ENCODE data around the gene MYOM1.
"Not testable (repeated sequence)": the region's sequence is repeated elsewhere in the genome, so short reads cannot be mapped to it uniquely, and the experiment has no call there.

The MYOM1 gene

DNA sequence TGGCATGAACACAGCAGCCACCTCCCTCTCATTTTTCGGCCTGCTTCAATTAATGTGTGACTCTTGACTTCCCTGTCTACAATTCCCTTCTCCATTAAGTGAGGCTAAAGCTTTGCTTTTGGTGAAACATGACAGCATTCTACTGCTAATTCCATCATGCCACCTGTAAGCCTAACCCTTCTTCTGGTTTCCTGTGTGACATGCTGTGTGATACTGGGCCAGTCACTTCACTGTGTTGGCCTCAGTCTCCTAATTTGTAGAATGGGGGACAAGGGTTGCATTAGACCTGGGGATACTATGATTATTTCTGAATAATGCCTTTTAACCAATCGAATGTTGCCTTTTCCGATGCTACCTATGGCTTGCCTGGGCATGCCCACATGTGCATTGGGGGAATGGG lies 146.4 kb downstream of the MYOM1 start:
- DNase-seq = not testable (repeated sequence)

DNA sequence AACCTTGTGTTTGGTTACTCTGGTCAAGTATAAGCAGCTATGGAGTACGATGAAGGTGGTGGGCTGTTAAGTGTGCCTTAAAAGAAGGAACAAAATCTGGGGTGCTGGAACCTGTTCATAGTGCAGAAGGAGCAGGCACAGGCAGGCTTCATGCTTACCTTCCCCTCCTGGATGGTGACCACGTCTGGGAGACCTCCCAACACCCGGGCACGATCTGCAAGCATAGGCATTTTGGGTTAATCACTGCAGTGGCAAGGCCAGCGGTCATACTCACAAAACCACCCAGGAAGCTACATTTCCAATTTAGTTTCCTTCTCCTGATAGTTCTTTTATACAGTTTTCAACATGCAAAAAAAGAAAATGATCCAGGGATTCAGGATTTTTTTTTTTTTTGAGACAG lies 148.1 kb downstream of the MYOM1 start:
- no peak for DNase-seq

DNA sequence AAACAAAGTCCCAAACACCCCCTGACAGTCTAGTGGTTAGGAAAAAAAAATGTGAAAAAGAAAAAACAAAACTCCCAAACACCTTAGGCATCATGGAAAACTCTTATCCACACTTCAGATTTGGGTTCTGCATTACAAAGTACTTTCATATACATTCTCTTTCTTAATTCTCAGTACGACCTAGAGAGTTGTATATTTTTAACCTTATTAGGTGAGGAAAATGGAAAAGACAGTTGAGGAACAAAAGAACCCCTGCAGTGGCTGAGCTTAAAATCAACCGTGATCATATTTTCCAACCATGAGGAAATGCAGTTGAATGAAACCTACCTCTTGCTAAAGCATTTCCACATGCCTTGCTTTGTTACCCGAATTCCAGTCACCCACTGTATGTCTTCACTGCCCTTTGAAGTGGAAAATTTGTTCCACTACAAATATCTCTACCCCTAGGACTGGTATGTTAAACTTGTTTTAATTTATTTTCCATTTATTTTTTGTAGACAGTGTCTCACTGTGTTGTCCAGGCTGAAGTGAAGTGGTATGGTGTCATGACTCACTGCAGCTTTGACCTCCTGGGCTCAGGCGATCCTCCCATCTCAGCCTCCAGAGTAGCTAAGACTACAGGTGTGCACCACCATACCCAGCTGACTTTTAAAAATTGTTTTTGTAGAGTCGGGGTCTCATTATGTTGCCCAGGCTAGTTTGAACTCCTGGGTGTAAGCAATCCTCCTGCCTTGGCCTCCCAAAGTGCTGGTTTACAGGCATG lies 149.9 kb downstream of the MYOM1 start:
- no peak for DNase-seq

DNA sequence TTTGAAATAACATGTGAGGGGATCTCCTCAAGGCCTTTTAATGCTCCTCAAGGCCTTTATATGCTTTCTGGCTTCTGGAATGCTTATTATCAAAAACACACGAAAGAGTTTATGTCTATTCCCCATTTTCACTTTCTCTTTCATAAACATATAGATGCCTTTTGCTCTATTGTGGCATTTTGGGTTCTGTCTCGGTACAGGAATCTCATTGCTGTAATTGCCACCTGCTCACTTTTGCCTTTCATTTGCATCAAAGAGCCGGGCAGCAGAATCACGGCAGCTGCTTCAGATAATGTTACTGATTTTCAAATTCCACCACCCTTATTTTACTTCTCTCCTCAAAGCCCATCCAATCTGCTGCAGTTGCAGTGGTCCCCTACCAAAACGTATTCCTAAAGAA lies 152.0 kb downstream of the MYOM1 start:
- no peak for DNase-seq

DNA sequence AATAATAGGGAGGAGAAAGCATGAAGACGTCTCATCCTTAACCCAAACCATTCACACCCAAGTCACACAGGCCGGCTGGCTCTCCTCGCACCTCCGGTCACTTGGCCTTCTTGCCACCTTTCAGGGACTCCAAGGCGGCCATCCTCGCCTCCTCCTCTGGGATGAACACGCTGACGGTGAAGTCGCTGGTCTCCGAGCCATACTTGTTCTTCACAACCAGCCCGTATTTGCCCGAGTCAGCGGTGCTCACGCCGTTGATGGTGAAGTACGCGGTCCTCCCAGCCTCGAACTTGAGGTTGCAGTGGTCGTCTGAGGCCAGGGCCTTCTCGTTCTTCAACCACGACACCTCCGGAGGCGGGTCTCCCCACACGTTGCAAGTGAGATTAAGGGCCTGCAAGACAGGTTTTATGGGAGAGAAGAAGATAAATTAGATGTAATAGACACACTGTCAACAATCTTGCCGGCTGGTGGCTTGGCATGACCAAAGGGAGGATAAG lies 152.6 kb downstream of the MYOM1 start:
- DNase-seq = no peak

DNA sequence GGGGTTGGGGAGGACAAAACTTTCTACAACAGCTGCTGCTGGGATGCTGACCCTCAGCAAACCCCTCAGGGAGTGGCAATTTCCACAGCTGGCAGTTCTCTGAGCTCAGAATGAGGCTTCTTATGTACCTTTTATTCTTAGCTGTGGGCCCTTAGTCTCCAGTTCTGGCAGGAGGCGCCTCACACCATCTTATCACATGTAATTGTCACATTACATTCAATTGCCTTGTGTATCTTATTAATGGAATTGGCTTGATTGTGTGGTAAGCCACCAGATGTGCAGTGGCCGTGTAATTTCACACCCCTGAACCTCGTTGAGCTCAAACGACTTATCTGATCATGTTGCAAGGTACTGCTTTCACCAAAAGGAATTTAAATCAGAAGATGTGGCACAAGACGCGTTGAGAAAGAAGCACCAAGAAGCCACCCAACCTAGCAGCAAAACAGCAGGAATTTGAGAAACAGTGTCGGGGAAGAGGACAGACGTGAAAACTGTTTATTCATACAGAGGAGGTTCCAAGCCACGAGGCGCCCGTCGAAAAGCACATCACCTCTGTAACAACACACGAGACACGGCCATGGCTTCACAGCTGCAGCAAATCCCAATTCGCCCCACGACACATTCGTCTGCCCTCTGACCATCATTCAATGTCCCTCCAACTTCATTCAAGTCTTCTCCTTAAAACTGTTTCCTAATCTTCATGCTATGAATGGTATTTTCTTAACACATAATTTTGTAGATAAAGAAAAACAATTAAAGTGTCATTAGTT lies 153.2 kb downstream of the MYOM1 start:
- DNase-seq = no peak

DNA sequence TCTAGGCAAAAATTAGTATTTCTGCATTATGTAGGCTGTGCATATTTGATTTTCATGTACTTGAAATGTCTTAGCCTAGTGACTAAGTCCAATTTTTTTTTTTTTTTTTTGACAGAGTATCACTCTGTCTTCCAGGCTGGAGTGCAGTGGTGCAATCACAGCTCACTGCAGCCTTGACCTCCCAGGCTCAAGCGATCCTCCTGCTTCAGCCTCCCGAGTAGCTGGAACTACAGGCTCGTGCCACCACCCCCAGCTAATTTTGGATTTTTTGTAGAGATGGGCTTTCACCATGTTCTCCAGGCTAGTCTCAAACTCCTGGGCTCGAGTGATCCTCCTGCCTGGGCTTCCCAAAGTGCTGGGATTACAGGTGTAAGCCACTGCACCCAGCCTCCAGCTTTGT lies 156.0 kb downstream of the MYOM1 start:
- not testable (repeated sequence) for DNase-seq

DNA sequence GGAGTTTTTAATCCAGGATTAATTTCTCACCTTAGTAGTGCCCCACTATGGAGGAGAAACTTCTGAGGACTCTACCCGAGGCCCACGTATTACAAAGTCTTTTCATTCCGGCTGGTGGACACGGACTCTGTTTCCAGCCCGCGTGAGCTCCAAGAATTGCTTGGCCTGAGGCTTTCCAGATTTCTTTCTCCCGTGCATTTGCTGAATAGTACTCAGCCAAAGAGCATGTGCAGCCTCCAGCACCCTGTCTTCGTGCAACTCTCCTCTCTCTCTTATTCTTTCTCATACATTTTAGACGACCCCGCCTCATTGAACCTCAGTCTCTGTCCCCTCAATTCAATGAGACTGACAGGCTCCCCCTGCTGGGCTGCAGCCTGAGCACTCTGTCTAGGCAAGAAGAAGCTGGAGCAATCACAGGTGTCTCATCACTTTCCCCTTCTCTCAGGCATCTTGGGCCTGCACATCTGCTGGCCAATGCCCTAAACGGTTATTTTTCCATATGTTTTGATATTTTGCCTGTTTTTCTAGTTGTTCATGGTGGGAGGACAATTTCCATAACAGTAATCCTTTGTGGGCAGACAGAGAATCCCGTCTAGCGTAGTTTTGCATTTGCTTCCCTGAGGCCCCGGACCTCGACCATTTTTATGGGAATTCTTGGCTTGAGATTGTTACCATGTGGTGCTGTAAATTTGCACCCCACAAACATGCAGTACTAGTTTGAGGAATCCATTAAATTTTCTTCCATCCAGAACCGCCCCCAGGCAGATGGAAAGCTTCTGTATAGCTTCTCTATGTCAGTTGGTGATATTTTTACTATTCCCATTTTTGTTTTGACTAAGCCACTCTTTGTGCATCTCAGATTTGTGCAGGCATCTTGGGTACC lies 156.7 kb downstream of the MYOM1 start:
- DNase-seq = no peak

DNA sequence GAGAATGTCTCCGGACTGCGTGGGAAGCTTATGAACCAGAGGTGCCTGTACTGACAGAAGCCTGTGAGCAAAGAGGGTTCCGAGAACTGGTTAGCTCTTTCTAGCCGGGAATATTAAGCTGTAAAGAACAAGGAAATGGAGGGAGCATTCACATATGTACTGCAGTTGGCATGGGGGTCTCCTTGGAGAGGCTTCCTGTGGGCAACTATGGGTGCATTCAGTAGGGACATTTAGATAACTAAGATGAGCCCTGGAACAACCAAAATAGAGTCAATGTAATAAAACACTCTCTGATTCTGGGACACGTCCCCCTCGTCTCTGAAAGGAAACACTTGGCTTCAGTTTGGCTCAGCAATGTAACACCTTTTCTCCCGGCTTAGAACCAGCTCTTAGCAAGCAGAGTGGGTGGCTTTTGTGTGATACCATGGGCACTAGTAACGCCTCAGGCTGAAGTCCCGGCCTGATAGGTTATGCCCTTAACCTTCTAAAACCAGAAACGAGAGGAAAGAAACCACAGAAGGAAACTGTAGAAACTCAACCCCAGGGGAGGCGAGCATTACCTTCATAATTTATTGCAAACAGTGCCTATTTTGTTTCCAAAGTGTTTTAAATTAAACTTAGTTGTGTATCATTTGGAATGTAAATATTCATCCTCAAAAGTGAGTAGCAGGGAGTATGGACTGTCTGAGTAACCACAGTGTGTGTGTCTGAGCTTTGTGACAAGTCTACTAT lies 158.0 kb downstream of the MYOM1 start:
- DNase-seq = no peak

DNA sequence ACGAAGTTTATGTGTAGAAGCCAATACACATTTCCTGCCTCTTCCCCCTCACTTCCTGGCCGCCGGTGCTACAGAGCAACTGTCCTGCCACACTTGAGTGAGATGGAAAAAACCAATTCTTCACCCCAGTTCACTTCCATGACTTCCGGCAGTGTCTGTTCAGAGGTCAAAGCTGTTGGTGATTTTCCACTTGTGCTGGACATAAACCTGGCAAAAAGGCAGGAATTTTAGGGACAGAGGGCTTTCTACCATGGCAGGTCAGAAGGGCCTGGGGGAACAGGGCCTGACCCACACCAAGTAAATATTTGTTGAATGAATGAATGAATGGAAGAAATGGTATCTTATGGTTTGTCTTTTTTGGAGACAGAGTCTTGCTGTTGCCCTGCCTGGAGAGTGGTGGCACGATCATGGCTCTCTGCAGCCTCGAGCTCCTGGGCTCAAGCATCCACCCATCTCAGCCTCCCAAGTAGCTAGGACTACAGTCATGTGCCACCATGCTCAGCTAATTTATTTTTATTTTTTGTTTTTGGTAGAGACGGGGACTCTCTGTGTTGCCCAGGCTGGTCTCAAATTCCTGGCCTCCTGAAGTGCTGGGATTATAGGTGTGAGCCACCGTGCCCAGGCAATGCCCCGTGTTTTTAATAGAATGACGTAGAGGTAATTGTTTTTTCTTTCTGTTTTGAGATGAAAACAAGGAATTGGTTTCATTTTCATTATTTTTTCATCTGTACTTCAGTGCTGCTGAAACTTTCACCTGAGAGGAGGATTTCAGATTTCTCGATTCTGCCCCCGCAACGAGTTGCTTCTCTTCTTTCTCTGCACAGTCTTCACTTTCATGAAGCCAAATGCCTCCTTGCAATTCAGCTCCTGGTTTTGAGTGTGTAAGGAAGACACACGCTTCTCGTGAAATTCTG lies 158.8 kb downstream of the MYOM1 start:
- DNase-seq = no peak

DNA sequence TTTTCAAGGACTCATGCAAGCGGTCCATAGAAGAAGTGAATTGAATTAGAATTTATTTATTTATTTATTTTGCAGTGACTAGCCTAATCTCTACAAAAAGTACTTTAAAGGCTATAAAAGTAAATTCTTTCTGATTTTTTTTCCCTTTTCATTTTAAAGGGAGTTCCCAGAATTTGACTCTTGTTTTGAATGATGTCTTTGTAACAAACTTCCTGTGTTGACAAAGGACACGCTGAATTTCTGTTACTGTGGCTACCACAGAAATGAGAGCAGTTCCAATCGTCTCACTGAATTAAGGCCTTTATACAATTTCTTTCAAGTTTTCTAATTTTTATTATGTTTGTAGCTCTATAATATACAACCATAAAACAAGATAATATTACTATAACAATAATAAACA lies 160.5 kb downstream of the MYOM1 start:
- DNase-seq = no peak

DNA sequence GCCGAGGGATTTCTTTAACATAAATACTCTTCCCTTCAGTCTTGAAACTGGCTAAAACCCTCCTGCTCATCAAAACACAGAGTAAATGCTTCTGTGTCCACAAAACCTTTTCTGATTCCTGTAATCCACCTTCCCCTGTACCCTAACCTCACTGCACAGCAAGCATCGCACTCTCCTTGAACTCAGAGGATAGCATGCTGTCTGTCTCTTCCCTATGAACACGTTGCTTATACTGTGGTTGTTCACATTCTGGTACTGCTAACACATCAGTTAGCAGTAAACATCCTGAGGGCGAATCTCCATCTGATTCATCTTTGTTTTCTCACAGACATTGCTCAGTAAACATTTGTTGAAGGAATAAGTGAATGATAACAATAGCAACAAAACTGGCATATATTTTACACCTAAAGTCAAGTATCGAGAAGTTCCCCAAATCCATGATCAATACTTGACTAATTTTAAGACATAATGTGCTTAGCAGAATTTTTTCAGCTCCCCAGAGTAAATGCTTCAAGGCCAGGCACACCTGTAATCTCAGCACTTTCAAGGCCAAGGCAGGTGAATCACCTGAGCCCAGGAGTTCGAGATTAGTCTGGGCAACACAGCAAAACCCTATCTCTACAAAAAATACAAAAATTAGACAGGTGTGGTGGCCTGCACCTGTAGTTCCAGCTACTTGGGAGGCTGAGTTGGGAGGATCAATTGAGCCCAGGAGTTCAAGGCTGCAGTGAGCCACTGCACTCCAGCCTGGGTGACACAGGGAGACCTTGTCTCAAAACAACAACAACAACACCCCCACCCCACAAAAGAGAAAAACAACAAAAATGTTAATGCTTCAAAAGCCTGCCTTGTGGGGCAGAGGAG lies 161.2 kb downstream of the MYOM1 start:
- no peak for DNase-seq

DNA sequence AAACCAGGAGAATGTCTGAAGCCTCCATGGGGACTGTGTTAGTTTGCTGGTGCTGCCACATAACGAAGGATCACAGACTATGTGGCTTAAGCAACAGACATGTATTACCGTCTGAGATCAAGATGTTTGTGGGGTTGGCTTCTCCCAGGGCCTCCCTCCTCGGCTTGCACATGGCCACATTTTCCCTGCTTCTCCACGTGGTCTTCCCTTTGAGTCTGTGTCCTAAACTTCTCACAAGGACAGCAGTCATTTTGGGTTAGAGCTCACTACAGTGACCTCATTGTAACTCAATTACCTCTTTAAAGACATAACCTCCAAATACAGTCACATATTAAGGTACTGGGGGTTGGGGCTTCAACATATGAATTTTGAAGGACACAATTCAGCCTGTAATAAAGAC lies 162.2 kb downstream of the MYOM1 start:
- no peak for DNase-seq

DNA sequence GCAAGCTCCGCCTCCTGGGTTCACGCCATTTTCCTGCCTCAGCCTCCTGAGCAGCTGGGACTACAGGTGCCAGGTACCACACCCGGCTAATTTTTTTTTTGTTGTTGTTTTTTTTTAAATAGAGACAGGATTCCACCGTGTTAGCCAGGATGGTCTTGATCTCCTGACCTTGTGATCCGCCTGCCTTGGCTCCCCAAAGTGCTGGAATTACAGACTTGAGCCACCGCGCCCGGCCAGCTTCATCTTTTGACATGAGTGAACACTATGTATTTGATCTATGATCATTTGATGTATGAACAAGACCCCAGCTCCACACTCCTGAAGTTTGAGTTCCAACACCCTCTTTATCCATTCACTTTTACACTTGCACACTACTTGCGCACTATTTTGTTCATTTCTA lies 163.5 kb downstream of the MYOM1 start:
- no peak for DNase-seq

DNA sequence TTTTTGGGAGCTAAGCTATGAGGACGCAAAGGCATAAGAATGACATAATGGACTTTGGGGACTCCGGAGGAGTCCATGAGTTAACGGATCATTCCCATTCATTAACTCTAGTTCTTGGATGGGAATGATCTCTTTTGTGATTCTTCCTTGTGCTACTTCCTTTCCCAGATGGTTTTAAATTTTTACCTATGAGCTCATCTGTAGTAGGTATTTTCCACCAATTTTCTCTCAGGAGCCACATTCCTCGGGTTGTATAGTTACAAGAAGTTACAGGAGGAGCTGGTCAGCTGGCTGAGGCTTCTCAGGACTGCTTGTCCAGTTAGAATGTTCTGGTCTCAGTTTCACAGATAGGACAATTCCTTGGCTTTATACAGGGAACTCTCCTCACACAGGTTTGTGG lies 164.0 kb downstream of the MYOM1 start:
- no peak for DNase-seq

DNA sequence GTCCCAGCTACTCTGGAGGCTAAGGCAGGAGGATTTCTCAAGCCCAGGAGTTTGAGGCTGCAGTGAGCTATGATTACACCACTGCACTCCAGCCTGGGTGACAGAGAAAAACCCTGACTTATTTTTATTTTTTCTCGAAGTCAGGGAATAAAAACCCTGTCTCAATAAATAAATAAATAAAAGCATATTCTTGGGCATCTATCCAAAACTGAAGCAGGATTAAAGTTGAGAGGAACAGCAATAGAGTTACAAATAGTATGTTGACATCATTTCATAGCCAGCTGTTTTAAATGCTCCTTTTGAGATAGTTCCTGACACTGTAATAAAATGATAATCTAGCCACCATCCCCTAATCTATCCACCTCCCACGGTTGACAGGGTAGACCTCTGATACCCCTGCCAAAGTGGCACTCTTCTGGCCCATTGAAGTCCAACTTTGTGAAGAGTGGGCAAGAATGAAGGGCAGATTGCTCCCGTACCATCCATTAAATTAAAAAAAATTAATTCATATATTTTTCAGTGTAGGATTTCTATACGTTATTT lies 164.5 kb downstream of the MYOM1 start:
- DNase-seq = no peak

DNA sequence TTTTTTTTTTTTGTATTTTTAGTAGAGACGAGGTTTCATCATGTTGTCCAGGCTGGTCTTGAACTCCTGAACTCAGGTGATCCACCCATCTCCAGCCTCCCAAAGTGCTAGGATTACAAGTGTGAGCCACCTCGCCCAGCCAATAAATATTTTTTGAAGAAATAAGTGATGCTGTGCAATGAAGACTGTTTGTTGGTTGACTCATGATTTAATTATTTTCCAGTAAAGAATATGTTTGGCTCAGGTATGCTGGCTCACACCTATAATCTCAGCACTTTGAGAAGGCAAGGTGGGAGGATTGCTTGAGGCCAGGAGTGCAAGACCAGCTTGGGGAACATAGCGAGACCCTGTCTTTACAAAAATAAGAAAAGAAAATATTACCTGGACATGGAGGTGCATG lies 165.0 kb downstream of the MYOM1 start:
- DNase-seq = no peak

DNA sequence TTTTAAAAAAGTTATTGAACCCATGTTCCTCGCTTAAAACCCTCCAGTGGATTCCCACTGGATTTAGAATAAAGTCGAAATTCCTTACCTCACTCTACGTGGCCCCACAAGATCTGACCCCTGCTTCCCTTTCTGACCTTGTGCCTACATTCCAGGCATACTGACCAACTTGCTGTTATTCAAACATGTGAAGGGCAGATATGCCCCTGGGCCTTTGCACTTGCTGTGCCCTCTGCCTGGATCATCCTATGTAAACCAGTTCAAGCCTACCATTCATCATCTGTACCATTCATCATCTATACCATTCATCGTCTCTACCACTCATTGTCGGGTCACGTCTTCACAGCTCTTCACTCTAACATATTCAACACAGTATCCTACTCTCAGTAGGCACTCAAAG lies 165.6 kb downstream of the MYOM1 start:
- no peak for DNase-seq

DNA sequence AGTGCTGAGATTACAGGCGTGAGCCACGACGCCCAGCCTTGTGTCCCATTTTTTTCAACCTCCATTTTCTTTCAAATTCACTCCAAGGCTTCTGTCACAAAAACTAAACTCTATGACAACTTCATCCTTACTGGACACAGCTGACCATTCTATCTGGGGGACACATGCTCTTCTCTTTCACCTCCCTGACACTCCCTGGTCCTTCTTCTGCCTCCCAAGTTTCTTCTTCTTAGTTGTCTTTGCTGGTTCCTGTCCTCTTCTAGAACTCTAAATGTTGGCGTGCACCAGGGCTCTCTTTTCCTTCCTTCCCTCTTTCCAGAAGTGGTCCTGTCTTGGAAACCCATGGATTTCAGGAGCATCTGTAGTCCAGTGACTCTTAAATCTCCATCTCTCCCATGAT lies 166.7 kb downstream of the MYOM1 start:
- no peak for DNase-seq

DNA sequence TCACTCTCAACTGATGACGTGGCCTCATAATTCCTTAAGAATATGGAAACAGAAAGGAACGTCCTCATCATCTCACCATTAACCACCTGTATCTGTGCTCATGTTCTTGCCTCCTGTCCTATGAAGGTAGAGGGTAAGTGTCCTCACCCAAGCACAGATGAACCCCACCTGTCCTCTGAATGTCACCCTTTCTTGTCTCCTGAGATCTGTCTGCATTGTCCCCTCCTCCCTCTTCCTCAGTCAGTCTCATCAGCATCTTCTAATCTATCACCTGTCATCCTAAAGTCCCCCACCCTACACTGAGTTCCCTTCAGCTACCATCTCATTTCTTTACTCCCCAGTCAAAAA lies 167.4 kb downstream of the MYOM1 start:
- no peak for DNase-seq
